Cerebellar nuclear complex (tissue), 1 donor: ENCODE results near the gene PLCL2.

Experiments
- DNase-seq, 2 experiments: peaks; one replicate each; lab custom pipeline; 2025; lab: John Stamatoyannopoulos, UW

PLCL2 gene

DNA sequence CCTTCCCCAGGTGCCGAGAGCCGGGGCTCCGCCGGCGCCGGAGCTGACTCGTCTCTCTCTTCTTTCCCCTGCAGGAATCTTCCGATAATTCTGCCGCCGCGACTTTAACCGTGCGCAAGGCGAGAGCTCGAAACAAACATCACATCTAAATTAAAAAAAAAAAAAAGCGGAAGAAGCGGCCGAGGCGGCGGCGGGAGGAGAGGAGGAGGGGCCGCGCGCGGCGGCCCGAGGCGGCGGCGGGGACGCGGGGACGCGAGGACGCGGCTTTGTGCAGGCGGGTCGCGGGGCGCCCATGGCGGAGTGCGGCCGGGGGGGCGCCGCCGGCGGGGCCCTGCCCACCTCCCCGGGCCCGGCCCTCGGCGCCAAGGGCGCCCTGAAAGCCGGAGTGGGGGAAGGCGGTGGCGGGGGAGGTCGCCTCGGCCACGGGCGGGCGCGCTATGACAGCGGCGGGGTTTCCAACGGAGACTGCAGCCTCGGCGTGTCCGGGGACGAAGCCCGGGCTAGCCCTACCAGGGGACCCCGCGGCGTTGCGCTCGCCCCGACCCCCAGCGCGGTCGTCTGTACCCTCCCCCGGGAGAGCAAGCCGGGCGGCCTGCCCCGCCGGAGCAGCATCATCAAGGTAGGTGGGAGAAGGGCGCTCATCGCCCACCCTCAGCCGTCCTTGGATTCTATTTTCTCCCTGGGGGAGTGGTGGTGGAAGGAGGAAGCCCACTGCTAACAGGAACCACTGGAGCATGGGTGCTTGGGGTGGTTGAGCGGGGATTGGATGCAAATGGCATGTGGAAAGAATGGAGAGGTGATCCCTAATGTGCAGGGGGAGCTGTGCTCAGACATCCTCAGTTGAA lies at the start of gene PLCL2:
Gene PLCL2, plus strand, starts transcription at position 208 of the 845 bp plus-strand sequence. Its CDS starts 85 bp downstream, at position 293.
- DNase-seq, result no peak

DNA sequence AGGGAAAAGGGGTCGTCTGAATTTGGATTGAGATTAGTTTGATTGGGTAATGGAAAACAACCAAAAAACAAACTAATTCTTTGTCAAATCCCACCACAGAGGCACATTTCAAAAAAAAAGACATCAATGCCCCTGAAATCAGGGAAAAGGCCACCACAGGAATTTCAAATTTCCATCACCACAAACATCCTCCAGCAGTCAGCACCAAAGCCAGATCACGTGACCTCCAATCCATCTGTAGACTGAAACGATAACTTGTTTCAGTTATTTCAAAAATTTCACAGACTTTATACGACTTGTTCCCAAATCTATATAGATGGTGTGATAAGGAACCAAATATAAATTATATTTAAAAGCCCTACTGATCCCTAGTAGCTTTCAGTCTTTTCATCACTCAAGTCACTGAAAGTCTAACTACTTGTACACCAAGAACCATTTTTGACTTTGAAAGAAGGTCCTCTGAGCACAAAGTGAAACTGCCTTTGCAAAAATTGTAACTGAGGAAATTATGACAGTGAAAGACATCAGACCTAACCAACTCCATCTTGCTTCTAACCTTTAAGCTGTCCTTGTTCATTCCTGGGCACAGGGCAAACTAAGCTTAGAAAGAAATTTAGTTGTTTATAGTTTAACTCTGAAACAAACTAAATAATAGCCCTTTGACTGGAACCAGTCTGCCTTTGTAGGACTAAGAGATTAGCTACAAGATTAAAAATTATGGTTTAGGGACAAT lies 48.1 kb upstream of the PLCL2 start:
- DNase-seq, result no peak

DNA sequence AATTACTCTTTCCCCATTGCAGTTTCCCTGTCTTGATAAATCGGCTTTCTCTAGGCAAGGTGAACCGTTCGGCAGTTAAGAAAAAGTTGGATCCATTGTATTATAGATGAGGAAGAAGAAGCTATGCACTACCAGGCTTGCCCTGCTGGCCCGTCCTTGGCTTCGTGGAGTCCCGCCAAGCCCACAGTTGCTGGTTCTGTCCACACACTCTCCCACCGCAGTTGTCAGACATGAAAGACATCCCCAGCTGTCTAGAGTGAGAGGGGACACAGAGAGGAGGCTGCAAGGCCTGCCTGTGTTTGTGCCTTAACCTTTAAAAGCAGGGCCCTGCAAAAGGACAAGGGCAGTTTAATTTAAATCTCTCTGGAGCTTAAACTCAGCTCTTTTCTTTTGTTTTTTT lies 47.2 kb upstream of the PLCL2 start:
- DNase-seq, result no peak

- DNase-seq, result no peak
Measured at GRCh38 chr3:16838561-16838960, 46.2 kb upstream of the PLCL2 start.

DNA sequence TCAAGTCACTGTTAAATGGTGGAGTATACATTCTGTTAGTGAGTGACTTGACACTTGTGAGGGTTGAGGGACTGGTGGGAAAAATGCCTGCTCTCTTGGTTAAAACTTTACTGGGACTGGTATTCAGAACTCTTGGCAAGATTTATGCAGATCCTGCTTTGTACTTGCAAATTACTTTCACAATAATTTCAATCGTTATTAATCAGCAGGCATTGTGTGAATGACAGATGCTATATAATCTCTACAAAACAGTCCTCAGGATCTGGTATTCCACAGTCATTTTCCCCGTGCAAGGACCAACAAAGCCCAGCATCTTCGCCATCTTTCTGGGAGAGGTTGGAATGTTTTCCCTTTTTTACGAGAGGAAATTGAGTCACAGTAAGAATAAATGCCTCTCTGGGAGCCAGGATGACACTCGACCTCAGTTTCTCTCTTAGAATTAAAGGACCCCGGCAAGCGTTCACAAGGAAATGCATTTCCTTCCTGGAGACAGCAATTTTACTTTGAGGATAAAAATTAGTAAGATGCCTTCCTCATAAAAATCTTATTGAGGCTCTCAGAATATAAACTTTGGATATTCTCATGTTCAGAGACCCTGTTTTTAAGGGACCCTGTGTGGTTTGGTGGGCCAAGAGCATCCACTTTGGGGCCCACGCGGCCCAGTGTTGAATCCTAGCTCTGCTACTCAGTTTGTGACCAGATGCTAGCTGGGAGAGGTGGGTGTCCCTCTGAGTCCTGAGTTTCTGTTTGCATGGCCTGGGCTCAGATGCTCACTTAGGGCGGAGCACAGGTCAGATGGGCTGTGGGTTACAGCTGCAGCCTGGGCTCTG lies 45.3 kb upstream of the PLCL2 start:
- no peak for DNase-seq

GRCh38 chr3:16840101-16840424 lies 44.7 kb upstream of the PLCL2 start:
- no peak for DNase-seq

DNA sequence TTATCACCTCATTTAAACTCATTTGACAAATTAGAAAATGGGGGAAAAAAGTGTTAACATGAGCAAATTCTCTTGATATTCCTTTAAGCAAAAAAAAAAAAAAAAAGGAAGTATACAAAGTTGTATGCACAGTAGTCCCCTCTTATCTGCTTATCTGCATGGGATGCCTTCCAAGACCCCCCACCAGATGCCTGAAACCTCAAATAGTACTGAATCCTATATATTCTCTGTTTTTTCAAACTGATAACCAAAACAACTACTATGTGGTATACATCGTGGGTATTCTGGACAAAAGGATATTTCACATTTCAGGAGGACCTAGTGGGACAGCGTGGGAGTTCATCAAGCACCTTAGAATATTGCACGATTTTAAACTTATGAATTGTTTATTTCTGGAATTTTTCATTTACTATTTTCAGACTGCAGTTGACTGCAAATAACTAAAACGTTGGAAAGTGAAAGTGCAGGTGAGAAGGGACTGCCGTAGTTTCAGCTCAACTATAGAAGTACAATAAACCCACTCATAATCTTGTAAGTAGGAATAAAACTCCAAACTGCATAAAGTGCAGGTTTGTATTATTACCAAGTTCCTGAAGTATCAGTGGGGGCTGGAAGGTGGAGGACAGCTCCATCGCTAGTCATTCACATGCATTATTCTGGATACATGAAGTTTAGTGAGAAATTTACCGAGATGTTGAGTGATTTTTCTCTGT lies 43.6 kb upstream of the PLCL2 start:
- DNase-seq, result no peak

DNA sequence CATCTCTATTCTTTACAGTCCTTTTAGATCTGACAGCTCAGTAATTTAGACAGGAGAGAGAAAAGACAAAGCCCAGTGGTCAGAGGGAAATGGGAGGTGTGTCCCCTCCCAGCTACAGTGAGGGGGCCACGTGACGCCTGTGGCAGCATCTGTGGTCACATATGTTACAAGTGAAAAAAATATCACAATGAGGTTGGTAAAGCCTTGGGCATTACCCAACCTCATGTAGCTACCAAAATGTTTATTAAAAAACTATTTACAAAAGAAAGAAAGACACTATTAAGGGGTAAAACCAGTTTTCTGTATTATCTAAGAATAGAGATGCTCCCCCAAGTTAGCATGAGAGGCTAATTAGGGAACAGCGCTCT lies 42.9 kb upstream of the PLCL2 start:
- DNase-seq, result no peak

- no peak for DNase-seq
Measured at GRCh38 chr3:16842272-16843270, 42.2 kb upstream of the PLCL2 start.

- no peak for DNase-seq
Measured at GRCh38 chr3:16844222-16844621, 40.5 kb upstream of the PLCL2 start.

DNA sequence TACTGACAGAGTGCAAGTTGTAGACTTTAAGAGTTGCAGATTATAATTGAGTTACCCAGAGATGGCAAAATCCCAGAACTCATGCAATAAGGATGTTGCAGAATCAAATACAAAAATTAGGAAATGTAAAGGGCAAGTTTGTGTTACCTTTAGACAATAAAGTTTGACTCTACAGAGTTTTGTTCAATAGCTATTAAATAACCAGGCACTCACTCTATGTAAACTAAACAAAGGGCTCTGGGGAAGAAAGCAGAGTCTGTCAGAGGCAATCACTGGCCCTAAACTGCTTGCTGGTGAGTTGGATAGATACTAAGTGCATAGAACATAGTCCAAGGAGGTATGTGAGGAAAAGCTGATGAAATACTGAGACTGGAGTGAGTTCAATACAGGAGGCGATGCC lies 40.0 kb upstream of the PLCL2 start:
- DNase-seq, result no peak

DNA sequence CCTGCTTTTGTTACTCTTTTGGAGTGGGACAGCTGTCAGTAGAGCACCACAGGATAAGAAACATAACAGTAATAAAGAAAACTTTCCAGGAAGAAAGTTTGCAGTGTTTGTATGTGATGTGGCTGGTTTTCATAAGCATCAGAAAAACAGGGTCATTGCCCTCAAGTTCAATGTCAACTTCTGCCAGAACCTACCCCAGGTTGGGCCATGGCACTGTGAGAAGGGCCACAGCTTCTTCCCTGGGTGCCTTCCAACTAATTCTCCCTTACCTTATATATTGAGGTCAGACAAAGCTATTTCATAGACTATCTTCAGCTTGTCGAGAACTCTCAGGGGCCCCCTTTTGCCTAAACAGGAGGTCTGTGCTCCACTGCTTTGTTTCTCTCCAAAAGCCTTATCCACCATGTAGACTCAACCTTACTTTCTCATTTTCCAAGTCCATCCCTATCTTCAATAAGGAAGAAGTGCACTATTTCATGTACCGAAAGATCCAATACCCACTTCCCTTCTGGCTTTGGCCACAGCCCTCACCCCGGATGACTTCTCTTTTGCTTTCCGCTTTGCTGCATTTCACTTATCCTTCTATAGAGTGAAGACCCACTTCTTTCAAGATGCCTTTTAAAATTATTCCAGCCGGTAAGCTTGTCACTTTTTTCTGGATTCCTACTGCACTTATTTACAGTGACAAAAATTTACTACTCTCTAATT lies 38.2 kb upstream of the PLCL2 start:
- no peak for DNase-seq

- no peak for DNase-seq
Measured at GRCh38 chr3:16848007-16848406, 36.7 kb upstream of the PLCL2 start.

- no peak for DNase-seq
Measured at GRCh38 chr3:16849229-16849628, 35.5 kb upstream of the PLCL2 start.

DNA sequence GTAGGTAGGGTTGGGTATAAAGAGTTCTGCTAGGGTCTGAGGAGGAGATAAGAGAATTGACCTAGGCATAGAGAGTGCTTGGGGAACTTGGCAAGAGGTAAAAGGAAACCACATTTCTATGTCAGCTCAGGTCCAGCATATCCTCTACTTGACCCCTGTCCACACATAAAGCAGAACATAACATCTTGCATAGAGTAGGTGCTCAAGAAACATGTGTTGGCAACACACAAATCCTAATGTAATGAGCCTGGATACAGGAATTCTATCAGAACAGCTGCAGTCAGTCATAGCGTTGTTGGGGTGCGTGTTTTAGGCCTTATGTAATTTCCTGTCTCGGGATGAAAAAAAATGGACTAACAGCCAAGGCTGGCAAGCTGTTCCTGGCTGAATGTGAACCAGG lies 35.0 kb upstream of the PLCL2 start:
- DNase-seq, result no peak

GRCh38 chr3:16855497-16855896 lies 29.3 kb upstream of the PLCL2 start:
- no peak for DNase-seq

DNA sequence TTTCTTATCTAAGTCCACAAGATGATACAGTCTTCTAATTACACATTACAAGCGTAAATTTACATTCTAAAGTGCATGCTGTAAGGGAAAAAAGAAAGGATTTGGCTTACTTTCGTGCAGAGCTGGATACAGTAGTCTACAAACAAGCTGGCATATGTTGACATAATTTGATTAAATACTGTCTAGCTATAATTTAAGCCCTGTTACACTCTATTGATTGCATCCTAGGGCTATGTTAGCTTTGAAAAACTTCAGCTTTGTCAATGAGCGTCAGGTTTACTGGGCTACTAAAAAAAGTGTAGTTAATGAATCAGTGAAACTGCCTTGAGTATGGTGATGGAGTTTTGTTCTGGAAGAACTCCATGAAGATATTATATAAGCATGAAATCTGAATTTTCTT lies 24.5 kb upstream of the PLCL2 start:
- DNase-seq, result no peak

- no peak for DNase-seq
Measured at GRCh38 chr3:16861432-16861831, 23.3 kb upstream of the PLCL2 start.

GRCh38 chr3:16864610-16865313 lies 20.0 kb upstream of the PLCL2 start:
- DNase-seq, result no peak

- no peak for DNase-seq
Measured at GRCh38 chr3:16865335-16865734, 19.4 kb upstream of the PLCL2 start.
